ENCODE measurements around the gene TTC23.

GRCh38 chr15:99096894-99097426 lies 152.4 kb downstream of the TTC23 start:
- TF ChIP-seq, protein P1, sequence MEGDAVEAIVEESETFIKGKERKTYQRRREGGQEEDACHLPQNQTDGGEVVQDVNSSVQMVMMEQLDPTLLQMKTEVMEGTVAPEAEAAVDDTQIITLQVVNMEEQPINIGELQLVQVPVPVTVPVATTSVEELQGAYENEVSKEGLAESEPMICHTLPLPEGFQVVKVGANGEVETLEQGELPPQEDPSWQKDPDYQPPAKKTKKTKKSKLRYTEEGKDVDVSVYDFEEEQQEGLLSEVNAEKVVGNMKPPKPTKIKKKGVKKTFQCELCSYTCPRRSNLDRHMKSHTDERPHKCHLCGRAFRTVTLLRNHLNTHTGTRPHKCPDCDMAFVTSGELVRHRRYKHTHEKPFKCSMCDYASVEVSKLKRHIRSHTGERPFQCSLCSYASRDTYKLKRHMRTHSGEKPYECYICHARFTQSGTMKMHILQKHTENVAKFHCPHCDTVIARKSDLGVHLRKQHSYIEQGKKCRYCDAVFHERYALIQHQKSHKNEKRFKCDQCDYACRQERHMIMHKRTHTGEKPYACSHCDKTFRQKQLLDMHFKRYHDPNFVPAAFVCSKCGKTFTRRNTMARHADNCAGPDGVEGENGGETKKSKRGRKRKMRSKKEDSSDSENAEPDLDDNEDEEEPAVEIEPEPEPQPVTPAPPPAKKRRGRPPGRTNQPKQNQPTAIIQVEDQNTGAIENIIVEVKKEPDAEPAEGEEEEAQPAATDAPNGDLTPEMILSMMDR (IDR thresholded peaks at IDR 0.05) = no peak
- TF ChIP-seq EZH2 (IDR thresholded peaks at IDR 0.05) (no peak), EZH2phosphoT487 (IDR thresholded peaks at IDR 0.05) (no peak)

All from neural progenitor cell (in vitro differentiated cells).